NCI-H1105 (cell line): ENCODE data around the gene KCNT1.

Source experiments
- DNase-seq: peaks from one replicate; lab custom pipeline; 2025; lab: John Stamatoyannopoulos, UW

KCNT1 gene

DNA sequence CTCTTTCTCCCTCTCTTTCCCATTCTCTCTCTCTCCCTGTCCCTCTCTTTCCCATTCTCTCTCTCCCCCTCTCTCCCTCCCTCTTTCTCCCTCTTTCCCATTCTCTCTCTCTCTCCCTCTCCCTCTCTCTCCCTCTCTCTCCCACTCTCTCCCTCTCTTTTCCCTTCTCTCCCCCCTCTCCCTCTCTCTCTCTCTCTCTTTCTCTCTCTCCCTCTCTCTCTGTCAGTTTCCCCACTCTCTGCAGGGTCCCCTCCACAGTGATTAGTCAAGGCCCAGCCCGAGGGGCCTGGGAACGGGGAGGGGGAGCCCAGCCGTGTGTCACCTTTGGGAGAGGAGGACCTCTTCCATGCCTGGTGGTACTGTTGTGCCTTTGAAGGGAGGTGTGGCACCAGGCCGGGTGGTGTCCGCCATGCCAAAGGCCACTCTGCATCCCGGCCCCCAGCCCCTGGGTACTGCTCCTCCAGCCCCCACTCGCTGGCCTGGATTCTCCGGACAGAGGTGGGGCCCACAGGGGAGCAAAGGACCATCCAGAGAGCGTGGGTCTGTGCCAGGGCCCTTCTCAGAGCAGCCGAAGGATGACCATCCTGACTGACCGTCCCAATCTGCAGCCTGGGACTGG, 25.4 kb downstream of the KCNT1 start:
- no peak for DNase-seq

GRCh38 chr9:135728436-135729110, 26.6 kb downstream of the KCNT1 start:
- no peak for DNase-seq

DNA sequence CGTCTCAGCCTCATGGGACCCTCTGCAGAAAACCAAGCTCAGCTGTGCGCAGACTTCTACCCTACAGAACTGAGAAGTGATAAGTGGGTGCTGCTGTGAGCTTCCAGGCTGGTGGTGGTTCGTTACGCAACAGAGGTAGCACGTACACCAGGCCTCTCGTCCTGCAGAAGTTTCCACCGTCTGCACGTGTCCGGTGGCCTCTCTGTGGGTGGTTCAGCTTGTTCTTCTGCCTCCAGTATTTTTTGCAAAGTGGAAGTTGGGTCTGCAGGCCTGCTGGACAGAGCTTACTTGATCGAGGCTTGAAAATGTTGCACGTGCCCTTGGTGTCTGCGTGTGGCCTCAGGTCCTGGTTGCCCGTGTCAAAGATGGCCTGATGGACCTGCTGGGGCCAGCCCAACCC, 27.5 kb downstream of the KCNT1 start:
- DNase-seq = no peak

DNA sequence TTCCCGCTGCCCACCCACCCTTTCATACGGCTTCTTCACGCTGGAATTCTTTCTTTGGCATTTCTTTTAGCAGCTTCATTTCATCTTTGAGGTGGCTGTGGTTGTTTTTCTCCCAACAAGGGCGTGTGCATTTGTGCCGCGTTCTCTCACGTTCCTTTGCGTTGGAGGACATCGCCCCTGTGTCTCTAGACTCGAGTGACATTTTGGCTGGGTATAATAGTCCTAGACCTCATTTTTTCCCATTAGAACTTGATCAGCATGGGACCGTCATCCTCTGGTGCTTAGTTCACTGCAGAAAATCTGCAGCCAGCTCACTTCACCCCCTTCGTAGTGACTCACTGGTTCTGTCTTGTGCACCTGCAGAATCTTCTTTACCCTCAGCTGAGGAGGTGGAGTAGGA, 29.5 kb downstream of the KCNT1 start:
- DNase-seq = no peak

DNA sequence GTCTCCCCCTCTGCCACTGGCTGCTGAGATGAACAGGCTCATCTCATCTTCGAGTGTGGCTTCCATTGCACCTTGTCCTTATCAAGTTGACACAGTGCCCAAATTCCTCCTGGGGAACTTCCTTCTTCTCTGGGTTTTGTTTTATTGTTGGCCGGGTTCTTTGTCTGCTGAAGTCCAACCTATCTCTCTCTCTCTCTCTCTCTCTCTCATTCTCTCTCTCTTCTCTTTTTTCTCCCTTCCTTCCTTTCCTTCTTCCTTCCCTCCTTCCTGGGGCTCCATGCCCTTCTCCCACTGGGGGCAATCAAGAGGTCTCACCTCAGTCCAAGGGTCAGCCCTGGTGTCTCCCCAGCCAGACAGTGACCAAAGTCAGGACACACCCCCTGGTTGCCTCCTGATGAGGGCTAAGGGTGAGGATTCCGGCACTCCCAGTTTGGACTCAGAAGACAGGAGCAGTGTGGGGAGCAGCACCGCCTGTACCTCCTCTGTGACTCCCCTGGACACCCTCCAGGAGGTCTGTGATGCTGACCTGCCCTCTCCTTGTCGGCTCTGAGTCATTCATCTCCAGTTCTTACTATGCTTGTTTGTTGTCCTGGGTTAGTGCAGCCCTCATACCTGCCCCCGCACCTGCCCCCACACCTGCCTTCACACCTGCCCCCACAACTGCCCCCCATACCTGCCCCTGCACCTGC, 30.7 kb downstream of the KCNT1 start:
- no peak for DNase-seq

- DNase-seq = no peak
These were observed 32.7 kb downstream of the KCNT1 start for GRCh38 chr9:135734616-135735144.

DNA sequence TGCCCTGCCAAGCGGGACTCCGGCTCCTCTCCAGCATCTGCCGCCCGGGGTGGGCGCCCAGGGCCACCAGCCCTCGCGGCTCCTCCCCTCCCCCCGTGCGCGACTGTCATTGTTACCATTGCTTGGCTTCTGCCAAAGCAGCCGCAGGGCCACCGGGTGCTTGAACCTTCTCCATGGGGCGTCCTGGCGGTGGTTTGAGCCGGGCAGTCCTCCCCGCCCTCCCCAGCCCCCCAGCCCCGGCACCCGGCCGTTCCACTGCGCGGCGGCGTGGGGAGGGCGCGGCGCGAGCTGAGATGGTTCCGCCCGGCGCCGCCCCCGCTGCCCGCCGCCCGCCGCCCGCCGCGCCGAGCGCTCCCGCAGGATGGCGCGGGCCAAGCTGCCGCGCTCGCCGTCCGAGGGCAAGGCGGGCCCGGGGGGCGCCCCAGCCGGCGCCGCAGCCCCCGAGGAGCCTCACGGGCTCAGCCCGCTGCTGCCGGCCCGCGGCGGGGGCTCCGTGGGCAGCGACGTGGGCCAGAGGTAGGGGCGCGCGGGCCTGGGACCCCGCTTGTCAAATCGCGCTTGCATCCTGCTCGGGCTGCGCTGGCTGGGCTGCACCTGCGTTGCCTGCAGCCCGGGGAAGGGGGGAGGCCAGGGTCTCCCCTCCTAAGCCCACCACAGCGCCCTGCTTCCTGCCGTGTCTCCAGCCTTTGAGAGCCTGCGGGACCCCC, 34.4 kb downstream of the KCNT1 start:
- no peak for DNase-seq

- no peak for DNase-seq
These were observed 35.2 kb downstream of the KCNT1 start for GRCh38 chr9:135736979-135737839.

DNA sequence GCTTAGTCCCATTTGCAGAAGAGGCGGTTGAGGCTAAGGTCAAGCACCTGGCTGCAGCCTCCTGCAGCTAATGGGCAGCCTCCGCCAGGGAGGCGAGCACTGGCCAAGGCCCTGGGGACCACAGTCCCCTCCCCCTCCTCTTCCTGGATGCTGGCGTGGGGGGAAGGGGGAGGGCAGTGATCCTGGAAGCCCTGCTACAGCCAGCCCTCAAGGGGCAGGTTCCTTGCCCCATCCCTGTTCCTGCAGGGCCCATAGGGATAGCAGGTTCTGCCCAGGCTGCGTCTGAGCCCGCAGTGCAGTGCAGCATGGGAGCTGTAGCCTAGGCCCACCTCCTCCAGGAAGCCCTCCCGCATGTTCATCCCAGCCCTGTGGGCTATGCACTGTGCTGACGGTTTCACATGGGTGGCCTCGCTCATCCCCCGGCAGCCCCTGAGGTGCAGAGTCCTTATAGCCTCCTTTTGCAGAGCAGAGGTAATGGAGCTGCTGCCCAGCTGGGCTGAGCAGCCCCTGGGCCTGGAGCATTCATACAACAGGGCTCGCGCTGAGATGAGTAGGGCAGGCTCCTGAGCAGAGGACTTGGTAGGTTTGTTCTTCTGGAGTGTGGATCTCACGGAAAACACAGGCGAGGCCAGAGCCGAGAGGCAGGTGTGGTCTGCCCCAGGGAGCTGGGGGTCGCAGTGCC, 36.0 kb downstream of the KCNT1 start:
- DNase-seq = no peak

GRCh38 chr9:135739271-135740220, 37.6 kb downstream of the KCNT1 start:
- DNase-seq = no peak

- no peak for DNase-seq
These were observed 39.6 kb downstream of the KCNT1 start for GRCh38 chr9:135741276-135742219.

DNA sequence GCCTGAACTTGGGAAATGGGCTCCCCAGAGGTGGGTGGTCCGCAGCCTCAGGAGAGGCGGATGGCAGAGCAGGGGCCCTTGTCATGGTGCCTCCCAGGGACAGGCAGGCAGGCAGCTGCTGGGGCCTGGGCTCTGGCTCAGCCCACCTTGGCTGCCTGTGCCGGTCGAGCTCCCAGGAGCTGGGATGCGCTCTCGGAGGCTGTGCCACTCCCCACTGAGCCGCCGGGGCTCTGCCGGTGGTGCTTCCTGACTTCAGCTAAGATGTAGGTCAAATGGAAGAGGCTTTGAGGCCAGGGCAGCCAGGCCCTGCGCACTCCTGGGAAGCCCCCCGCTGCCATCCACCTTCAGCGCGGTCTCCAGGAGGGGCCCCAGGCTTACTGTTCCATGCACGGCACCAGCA, 41.0 kb downstream of the KCNT1 start:
- no peak for DNase-seq

DNA sequence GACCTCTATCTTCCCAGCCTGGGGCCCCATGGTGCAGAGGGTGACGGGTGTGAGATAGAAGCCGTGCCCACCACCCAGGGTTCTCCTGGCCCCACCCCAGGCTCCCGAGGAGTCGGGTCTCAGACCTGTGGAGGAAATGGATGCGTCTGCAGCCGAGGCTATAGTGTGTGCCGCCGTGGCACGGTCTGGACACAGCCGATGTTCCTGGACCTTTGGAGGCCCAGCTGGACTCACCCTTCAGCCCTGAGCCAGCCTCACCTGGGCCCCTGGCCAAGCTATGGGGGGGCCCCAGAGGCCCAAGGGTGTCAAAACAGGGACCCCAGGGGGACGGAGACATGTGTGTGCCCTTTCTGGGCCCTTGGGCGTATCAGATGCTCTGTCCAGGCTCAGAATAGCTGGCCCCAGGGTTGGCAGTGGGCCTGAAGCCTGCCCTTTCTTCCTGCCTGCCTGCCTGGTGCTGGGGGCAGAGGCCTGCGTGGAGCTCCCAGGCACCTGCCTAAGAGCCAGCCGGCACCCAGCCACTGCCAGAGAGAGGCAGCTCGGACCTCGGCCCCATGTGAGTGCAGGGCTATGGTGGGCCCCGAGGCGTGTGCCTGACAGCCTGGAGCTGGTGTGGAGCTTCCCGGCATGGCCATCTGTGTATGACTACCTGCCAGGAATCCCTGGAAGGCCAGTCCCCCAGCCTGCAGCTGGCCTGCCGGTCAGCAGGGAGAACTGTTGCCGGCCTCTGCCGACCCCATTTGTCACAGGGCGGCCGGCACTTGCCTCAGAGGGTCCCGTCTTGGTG, 41.8 kb downstream of the KCNT1 start:
- no peak for DNase-seq

- no peak for DNase-seq
These were observed 42.5 kb downstream of the KCNT1 start for GRCh38 chr9:135744333-135745070.

- no peak for DNase-seq
These were observed 43.2 kb downstream of the KCNT1 start for GRCh38 chr9:135745189-135745588.

DNA sequence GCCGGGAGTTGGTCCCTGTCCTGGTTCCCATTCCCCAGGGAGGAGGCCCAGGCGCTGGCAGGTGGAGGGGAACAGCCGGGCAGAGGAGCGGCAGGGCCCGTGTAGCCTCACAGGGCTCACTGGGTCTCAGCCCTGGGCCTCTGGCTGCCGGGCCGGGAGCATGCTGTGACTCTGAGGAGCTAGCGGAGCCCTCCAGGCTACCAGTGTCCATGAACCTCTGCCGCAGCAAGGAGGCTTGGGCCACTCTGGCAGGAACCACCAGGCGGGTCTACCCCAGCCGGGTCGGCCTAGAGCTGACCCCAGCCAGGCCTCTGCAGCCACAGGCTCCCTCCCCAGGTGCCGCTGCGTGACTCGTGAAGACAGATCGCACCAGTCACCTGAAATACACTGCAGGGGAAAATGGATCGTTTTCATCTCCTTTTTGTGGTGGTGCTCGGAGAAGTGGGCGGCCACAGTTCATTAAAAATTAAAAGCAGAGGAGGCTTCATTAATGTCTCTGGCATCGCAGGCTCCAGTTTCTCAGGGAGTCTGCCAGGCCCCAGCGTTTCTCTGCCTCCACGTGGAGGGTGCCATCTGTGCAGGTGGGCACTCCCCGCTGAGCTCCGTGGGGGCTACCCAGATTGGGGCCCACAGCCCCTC, 43.8 kb downstream of the KCNT1 start:
- no peak for DNase-seq

DNA sequence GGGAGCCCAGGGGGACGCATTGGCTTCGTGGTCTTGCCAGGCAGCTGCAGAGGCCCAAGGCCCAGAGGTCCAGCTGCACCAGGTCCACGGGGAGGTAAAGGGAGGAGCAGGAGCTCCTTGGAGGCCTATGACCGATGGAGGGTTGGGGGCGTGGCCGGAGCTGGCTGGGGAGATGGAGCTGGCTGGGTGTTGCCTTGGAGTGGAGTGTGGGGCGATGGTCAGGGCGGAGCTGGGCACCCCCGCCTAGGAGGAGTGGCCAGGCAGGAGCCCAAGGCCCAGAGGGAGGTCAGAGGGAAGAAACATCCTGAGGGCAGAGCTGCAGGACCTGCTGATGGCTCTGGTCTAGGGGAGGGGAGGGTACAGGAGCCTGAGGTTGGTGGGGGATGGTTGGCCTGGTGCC, 44.6 kb downstream of the KCNT1 start:
- no peak for DNase-seq
